Mucosa of gallbladder (tissue), 1 donor: ENCODE results near the gene FAM9A. TPM values are rescaled to one million over a fixed set of nuclear protein-coding genes. Genes with fewer than 3 reads are reported as not detected.

ENCODE experiments used
- DNase-seq: peaks from one replicate; pipeline ENCODE4 v3.0.0-alpha.2; 2020; ENCODE audit warnings: low spot score
- total RNA-seq: library from RNA; stranded (reverse); gene quantifications from one replicate; pipeline ENCODE4 v1.2.1, GENCODE V29; 2021
- donor health status: DM: no; HTN: no; CAD: no.

FAM9A gene
- not detected for total RNA-seq

GRCh38 chrX:8801041-8801599, at the start of gene FAM9A:
TSS of gene FAM9A (minus strand) at chrX:8801383. CDS start at chrX:8800171, 1,212 bp downstream.
- DNase-seq = no peak

GRCh38 chrX:8850478-8850877, 49.3 kb upstream of the FAM9A start:
- no peak for DNase-seq

- DNase-seq = no peak
Observed at GRCh38 chrX:8849945-8850344, 48.8 kb upstream of the FAM9A start.

- DNase-seq = no peak
Observed at GRCh38 chrX:8849458-8849857, 48.3 kb upstream of the FAM9A start.

- DNase-seq = no peak
Observed at GRCh38 chrX:8848911-8849310, 47.7 kb upstream of the FAM9A start.

- no peak for DNase-seq
Observed at GRCh38 chrX:8848441-8848840, 47.3 kb upstream of the FAM9A start.

- no peak for DNase-seq
Observed at GRCh38 chrX:8847360-8847759, 46.2 kb upstream of the FAM9A start.

GRCh38 chrX:8846266-8846665, 45.1 kb upstream of the FAM9A start:
- DNase-seq = no peak

- DNase-seq = no peak
Observed at GRCh38 chrX:8845469-8845868, 44.3 kb upstream of the FAM9A start.

- no peak for DNase-seq
Observed at GRCh38 chrX:8845060-8845459, 43.9 kb upstream of the FAM9A start.

- no peak for DNase-seq
Observed at GRCh38 chrX:8844157-8844556, 43.0 kb upstream of the FAM9A start.

GRCh38 chrX:8841911-8842310, 40.7 kb upstream of the FAM9A start:
- DNase-seq = no peak

GRCh38 chrX:8834392-8834791, 33.2 kb upstream of the FAM9A start:
- no peak for DNase-seq

- DNase-seq = no peak
Observed at GRCh38 chrX:8832582-8833378, 31.6 kb upstream of the FAM9A start.

GRCh38 chrX:8823698-8824097, 22.5 kb upstream of the FAM9A start:
- no peak for DNase-seq

- DNase-seq = no peak
Observed at GRCh38 chrX:8822002-8822401, 20.8 kb upstream of the FAM9A start.

GRCh38 chrX:8820910-8821527, 19.8 kb upstream of the FAM9A start:
- DNase-seq = no peak

- peak; percentile 34 for DNase-seq
Observed at GRCh38 chrX:8815460-8816065, 14.4 kb upstream of the FAM9A start.

GRCh38 chrX:8813036-8813435, 11.9 kb upstream of the FAM9A start:
- DNase-seq = no peak

GRCh38 chrX:8811611-8812010, 10.4 kb upstream of the FAM9A start:
- DNase-seq = no peak

- DNase-seq = no peak
Observed at GRCh38 chrX:8808661-8809060, 7.5 kb upstream of the FAM9A start.

GRCh38 chrX:8805974-8806373, 4.8 kb upstream of the FAM9A start:
- DNase-seq = no peak

GRCh38 chrX:8805046-8805445, 3.9 kb upstream of the FAM9A start:
- DNase-seq = no peak
